Cardiac muscle cell (in vitro differentiated cells and primary cell): ENCODE data around the gene USP9X. TPM values are rescaled to one million over a fixed set of nuclear protein-coding genes. Genes with fewer than 3 reads are reported as not detected.
"Not testable (repeated sequence)": the region's sequence is repeated elsewhere in the genome, so short reads cannot be mapped to it uniquely, and the experiment has no call there.

Source experiments
- DNase-seq, 2 donors: peaks; one replicate each; pipeline versions ENCODE4 v3.0.0 to v3.0.0-alpha.2; 2010 to 2017; ENCODE audit warnings: low read depth in 1 of 2, low spot score in 1 of 2
- H3K27ac ChIP-seq: fragments of 200-600 bp; sonication (generic); 2 replicates; pipeline ENCODE4 v1.5.1; 2016
- H3K27me3 ChIP-seq: fragments of 200-600 bp; sonication (generic); 2 replicates; pipeline ENCODE4 v1.6.0; 2016; ENCODE audit warnings: control low read depth
- H3K36me3 ChIP-seq: fragments of 200-600 bp; sonication (generic); 2 replicates; pipeline ENCODE4 v1.5.1; 2016; ENCODE audit warnings: control low read depth
- H3K4me1 ChIP-seq: fragments of 200-600 bp; sonication (generic); 2 replicates; pipeline ENCODE4 v1.8.1; 2017; ENCODE audit warnings: low read depth, mild to moderate bottlenecking, mixed run types
- H3K4me3 ChIP-seq: fragments of 200-600 bp; sonication (generic); 2 replicates; pipeline ENCODE4 v1.5.1; 2016; ENCODE audit warnings: mild to moderate bottlenecking
- H3K9me3 ChIP-seq: fragments of 200-600 bp; sonication (generic); 2 replicates; pipeline ENCODE4 v1.5.1; 2017; ENCODE audit warnings: low read depth, mild to moderate bottlenecking, control low read depth
- polyA plus RNA-seq: library from polyadenylated mRNA; unstranded; fragments of >200 nt; fragmentation: Nextera tagmentation; extraction: Ambion mirVana; gene quantifications from 2 replicates; pipeline ENCODE4 v1.2.1, GENCODE V29; 2016
- total RNA-seq: library from RNA; depleted of rRNA; stranded (reverse); fragments of >200 nt; gene quantifications from 2 replicates; pipeline ENCODE4 v1.2.3, GENCODE V29; 2016
- TF ChIP-seq, protein P1 (sequence below): IDR thresholded peaks from 2 replicates; pipeline ENCODE4 v1.5.1; 2012; ENCODE audit warnings: low read depth, mild to moderate bottlenecking, low read length

Gene USP9X
- total and polyA plus RNA-seq, 2 experiments from 2014 or later = 43.1 to 95.6 TPM

DNA sequence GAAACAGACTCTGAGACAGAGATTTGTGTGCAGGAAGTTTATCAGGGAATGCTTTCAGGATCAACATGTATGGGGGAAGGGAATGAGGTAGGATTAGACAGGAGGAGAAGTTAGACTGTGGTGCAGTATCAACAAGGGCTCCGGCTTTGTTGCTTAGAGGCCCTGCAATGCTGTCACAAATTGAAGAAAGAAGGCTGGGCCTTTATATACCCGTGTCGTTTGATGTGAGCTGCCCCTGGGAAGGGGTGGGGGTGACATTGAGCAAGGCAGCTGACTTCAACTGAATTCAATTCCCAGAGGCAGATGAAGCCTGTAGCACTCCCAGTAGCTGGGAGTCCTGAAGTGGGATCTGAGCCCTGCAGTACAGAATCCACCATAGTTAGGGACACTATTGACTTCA, 29.5 kb upstream of the USP9X start:
- Histone ChIP-seq H3K9me3 (no peaks in the 10 kb centered on the region), H3K36me3 (no peaks in the 10 kb centered on the region), H3K27ac (peak overlapping the region; percentile 3), H3K27me3 (no peaks in the 10 kb centered on the region), H3K4me1 (no peaks in the 10 kb centered on the region), H3K4me3 (no peak overlapping the region)
- DNase-seq = peak in 1 of 2 donors; percentile 6
- TF ChIP-seq, protein P1, sequence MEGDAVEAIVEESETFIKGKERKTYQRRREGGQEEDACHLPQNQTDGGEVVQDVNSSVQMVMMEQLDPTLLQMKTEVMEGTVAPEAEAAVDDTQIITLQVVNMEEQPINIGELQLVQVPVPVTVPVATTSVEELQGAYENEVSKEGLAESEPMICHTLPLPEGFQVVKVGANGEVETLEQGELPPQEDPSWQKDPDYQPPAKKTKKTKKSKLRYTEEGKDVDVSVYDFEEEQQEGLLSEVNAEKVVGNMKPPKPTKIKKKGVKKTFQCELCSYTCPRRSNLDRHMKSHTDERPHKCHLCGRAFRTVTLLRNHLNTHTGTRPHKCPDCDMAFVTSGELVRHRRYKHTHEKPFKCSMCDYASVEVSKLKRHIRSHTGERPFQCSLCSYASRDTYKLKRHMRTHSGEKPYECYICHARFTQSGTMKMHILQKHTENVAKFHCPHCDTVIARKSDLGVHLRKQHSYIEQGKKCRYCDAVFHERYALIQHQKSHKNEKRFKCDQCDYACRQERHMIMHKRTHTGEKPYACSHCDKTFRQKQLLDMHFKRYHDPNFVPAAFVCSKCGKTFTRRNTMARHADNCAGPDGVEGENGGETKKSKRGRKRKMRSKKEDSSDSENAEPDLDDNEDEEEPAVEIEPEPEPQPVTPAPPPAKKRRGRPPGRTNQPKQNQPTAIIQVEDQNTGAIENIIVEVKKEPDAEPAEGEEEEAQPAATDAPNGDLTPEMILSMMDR = no peak

DNA sequence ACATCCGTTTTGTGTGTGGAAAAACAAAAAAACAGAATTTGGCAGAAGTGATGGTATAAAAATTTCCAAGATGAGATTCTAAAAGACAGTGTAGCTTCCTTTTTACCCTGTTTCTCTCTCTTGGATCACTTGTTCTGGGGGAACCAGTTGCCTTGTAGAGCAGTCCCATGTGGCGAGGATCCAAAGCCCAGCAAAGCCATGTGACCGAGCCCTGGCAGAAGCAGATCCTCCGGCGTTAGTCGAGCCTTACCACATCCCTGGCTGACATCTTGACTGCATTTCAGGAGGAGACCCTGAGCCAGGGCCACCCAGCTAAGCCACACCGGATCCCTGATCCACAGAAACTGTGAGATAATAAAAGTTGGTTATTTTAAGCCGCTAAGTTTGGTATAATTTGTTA, 22.0 kb upstream of the USP9X start:
- not testable (repeated sequence) for H3K27ac ChIP-seq, H3K36me3 ChIP-seq
- peak in 1 of 2 donors; percentile 34 for DNase-seq

DNA sequence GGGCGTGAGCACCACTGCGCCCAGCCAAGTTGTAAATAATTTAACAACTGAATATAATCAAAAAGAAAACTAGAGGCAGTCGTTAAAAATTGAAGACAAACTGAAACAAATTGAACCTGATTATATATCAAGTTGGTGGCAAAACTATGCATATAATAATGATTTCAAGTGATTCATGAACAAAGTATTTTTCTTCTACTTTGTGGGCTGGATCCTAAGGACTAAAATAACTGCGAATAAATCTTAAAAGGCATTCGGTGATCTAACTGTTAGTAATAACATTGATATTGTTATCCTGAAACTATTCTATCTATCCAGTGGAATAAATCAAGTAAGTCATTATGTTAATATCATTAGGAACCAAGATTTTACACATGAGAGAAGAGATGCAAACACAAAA, 21.2 kb upstream of the USP9X start:
- no peak for DNase-seq
- TF ChIP-seq, protein P1 = no peak
- H3K9me3 ChIP-seq = no peaks in the 10 kb centered on the region
- no peaks in the 10 kb centered on the region for H3K36me3 ChIP-seq
- no peak overlapping the region for H3K4me3 ChIP-seq
- H3K27ac ChIP-seq = no peak overlapping the region
- no peaks in the 10 kb centered on the region for H3K27me3 ChIP-seq
- no peaks in the 10 kb centered on the region for H3K4me1 ChIP-seq

More for the DNA sequence above, 22.0 kb upstream of the USP9X start:
- H3K4me3 ChIP-seq, H3K27me3 ChIP-seq, H3K9me3 ChIP-seq, H3K4me1 ChIP-seq: not testable (repeated sequence)

DNA sequence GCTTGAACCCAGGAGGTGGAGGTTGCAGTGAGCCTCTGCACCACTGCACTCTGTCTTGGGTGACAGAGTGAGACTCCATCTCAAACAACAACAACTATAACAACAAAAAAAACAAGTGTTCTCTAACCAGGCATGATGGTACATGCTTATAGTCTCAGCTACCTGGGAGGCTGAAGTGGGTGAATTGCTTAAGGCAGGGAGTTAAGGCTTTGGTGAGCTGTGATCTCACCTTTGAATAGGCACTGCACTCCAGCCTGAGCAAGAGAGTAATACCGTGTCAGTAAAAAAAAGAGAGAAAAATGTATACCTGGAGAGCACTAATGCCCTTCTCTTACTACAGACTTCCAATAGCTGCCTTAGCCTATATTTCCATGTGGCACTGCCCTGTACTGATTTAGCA, 18.9 kb upstream of the USP9X start:
- Histone ChIP-seq H3K36me3 (no peaks in the 10 kb centered on the region), H3K9me3 (no peaks in the 10 kb centered on the region), H3K4me3 (no peak overlapping the region), H3K27me3 (no peaks in the 10 kb centered on the region), H3K27ac (no peak overlapping the region), H3K4me1 (no peaks in the 10 kb centered on the region)
- TF ChIP-seq, protein P1 = no peak
- DNase-seq = no peak

DNA sequence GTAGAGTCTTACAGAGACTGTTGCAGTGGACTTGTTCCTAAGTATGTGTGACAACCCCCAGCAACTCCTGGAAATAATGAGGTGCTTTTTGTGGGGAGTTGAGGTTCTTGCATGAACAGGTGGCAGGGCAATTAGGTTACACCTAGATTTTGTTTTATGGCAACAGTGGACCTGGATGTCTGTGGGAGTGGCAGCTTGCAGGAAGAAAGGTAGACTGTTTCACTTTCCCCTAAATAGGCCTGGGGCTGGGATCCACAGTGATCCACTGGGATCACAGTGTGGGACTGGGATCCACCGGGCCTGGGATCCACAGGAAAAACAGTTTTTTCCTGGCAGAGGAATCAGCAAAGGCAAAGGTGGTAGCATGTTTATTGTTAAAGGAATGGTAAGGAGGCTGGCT, 18.3 kb upstream of the USP9X start:
- no peak overlapping the region for H3K4me3 ChIP-seq

DNA sequence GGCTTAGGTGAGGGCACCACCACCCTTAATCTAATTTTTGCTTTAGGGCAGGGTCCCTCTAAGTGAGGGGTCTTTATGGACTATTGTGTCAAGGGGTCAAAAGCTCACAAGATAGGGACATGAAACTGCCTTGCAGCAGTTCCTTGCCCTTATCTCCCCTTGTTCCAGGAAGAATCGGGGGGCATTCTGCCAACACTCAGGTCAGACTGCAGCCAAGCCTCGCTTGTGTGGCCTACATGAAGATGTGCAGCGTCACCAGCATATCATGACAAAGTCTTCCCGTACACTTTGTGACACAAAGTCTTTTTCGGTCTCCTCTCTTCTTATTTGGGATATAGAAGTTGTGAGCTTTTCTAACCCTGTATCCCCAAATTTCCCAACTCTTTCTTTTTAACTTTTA, 17.5 kb upstream of the USP9X start:
- TF ChIP-seq, protein P1 = no peak
- no peaks in the 10 kb centered on the region for H3K9me3 ChIP-seq

More for the DNA sequence above, 18.3 kb upstream of the USP9X start:
- TF ChIP-seq, protein P1 = no peak
- H3K4me1 ChIP-seq = no peaks in the 10 kb centered on the region
- no peak for DNase-seq
- H3K27me3 ChIP-seq = no peaks in the 10 kb centered on the region
- no peak overlapping the region for H3K27ac ChIP-seq
- no peaks in the 10 kb centered on the region for H3K36me3 ChIP-seq
- no peaks in the 10 kb centered on the region for H3K9me3 ChIP-seq

More for the DNA sequence above, 17.5 kb upstream of the USP9X start:
- Histone ChIP-seq H3K4me3 (no peak overlapping the region), H3K27me3 (no peaks in the 10 kb centered on the region), H3K36me3 (no peaks in the 10 kb centered on the region), H3K4me1 (no peaks in the 10 kb centered on the region), H3K27ac (no peak overlapping the region)
- no peak for DNase-seq
